ACHN (cell line): ENCODE data around the gene ATXN10.

ENCODE experiments used
- DNase-seq: peaks from one replicate; pipeline ENCODE4 v3.0.0-alpha.2; 2015
- in situ Hi-C: cut with HindIII; loops from 2 replicates; pipeline ENCODE4 v1.10.0; 2017; ENCODE audit warnings: low sequenced_read_pairs, low pct_ligation_motif_present, low pct_unique_long_range_greater_than_20kb

ATXN10 gene

GRCh38 chr22:45876136-45877035, 204.8 kb downstream of the ATXN10 start:
- no peak for DNase-seq

GRCh38 chr22:45877036-45877380, 205.4 kb downstream of the ATXN10 start:
- no peak for DNase-seq
- in situ Hi-C loops = no loop called here

More at GRCh38 chr22:45876136-45877035, 204.8 kb downstream of the ATXN10 start:
- in situ Hi-C loops = no loop called here

GRCh38 chr22:45877651-45878050, 206.0 kb downstream of the ATXN10 start:
- in situ Hi-C loops = no loop called here
- DNase-seq = no peak

GRCh38 chr22:45878051-45878781, 206.6 kb downstream of the ATXN10 start:
- in situ Hi-C loops = no loop called here
- DNase-seq = no peak

GRCh38 chr22:45878901-45879551, 207.4 kb downstream of the ATXN10 start:
- in situ Hi-C loops = no loop called here
- no peak for DNase-seq

DNA sequence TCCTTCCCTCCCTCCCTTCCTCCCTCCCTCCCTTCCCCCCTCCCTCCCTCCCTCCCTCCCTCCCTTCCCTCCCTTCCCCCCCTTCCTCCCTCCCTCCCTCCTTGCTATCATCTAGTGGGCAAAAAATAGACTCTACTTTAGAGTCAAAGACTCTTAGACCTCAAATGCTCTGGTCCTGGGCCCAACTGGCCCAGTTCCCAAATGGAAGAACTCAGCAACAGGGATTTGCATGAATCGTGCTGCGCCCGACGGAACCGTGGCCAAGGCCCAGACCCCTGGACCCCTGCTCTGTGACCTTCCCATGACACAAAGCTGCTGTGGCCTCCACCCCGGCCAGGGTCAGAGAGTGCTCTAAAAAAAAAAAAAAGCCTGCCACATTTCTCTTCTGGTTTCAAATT, 207.9 kb downstream of the ATXN10 start:
- no peak for DNase-seq
- in situ Hi-C loops = no loop called here

DNA sequence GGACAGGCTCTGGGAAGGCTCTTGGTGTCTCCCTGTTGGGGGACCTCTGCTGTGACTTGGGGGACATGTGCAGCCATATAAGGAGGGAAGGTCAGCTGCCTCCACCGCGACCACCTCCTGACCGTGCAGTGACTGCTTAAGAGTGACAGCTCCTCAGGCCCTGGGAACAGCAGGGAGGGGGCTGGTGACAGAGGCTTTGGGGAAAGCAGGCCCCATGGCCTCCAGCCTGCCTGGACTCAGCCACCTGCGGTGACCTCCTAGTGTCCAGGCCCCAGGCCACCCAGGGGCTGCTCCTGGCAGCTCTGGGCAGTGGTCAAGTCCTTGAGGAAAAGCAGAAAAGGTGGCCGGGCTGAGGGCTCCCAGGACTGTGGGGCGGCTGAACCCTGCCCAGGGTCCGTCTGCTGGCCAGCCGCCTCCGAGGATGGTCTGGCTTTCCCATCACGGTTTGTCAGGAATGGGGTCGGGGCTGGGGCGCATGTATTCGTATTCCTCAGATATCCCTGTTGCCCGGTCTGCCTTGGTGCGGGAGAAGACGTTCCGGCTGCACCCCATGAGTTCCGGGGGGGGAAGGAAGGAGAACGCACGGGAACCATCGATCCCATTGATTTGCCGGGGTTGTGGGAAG, 208.6 kb downstream of the ATXN10 start:
- DNase-seq = no peak
- in situ Hi-C loops = no loop called here

- in situ Hi-C loops = no loop called here
- DNase-seq = no peak
Observed at GRCh38 chr22:45880716-45881523, 209.3 kb downstream of the ATXN10 start.

DNA sequence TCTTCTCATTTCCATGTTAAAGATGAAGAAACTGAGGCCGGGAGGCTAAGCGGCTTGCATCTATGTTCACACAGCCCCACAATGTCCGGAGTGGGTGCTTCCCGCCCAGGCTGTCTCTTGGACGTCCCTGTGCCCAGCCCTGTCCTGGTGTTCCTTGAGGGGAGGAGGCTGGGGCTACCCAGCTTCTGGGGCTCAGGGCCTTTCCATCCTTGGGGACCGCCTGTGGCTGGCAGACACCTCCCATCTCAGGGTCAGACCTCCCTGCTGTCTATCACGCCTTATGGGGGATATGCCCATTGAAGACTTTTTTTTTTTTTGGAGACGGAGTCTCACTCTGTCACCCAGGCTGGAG, 209.9 kb downstream of the ATXN10 start:
- in situ Hi-C loops = no loop called here
- no peak for DNase-seq

DNA sequence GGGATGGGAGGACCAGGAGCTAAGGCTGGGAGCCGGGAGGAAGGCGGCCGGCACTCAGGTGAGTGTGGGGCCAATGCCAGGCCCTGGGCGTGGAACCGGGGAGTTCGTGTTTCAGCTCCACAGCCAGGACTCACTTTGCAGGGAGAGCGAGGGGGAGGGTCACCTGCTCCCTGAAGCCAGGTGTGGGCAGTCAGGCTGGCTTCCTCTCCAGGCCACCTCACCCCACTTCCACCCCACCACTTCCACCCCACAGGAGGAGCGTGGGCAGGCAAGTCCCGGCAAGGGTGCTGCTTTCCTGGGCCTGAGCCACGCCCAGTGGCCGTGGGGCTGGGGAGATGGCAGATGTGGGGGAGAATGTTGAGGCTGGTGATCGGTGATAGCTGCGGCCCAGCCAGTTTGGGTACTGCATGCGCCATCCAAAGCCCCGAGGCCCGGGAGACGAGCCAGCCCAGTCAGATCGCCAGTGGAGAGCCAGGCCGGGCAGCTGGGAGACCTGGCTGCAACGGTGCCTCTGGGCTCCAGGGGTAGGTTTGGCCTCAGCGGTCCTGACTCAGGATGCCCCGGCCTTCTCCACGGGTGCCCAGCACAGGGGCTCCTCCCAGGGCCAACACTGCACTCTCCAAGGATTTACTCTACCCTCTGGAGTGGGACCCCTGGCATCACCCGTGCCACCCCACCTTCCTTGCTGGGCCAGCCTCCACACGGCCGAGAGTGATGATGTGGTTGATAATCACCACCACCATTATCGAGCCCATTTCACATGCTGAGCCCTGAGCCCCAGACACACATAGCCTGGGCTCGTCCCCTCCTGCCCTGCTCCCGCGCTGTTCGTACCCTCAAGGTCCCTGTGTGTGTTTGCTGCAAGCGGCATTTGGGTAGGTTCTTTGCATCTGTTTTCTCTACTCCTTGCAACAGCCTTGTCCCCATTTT, 211.5 kb downstream of the ATXN10 start:
- no peak for DNase-seq
- in situ Hi-C loops = no loop called here

GRCh38 chr22:45883811-45884170, 212.2 kb downstream of the ATXN10 start:
- no peak for DNase-seq
- in situ Hi-C loops = no loop called here

- in situ Hi-C loops = no loop called here
- DNase-seq = no peak
Observed at GRCh38 chr22:45884201-45885062, 212.8 kb downstream of the ATXN10 start.

DNA sequence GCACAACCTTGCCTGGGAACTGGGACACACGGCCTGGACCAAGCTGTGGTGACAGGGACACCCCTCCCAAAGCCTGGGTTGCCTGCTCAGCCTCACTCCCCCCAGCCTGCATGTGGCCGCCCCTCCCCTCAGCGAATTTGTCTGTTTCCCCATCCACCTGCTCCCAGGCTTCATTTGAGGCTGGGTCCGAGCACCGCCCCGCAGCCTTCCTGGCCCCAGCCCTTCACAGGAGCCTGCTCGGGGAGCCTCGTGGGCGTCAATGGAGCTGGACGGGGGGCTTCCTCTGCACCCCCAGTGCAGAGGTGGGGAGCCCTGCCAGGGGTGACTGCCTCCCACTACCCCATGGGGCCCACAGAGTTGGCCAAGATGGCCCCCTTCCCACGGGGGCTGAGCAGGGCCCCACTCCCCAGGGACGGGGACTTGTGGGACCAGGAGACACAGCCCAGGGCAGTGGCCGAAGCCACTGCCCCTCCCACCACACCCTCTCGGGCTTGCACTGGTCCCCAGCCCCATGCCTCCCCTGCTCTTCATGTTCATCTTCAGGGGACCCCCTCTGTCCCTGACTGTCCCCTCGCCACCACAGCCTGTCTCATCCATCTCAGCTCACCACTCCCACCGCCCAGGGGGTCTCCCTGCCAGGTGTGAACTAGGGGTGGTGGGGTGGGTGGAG, 213.7 kb downstream of the ATXN10 start:
- in situ Hi-C loops = no loop called here
- no peak for DNase-seq

DNA sequence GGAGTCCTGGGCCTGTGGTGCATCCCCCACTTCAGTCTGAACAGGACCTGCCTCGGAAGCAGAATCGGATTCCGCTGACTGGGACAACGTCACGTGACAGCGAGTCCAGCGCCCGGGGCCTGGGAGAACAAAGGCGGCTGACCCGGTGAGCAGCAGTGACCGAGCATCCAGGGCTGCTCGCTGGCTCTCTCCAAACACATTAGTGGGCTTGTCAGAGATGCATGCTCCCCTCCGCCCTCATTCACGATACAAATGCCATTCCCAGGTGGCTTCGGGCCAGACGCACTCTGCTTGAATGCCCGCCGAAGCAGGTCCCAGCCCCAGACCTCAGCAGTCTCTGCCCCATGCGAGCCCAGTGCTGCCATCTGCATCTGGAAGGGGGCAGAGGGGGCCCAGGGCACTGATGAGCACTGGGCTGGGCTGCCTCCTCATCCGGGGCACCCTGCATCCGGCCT, 214.3 kb downstream of the ATXN10 start:
- DNase-seq = no peak
- in situ Hi-C loops = no loop called here

DNA sequence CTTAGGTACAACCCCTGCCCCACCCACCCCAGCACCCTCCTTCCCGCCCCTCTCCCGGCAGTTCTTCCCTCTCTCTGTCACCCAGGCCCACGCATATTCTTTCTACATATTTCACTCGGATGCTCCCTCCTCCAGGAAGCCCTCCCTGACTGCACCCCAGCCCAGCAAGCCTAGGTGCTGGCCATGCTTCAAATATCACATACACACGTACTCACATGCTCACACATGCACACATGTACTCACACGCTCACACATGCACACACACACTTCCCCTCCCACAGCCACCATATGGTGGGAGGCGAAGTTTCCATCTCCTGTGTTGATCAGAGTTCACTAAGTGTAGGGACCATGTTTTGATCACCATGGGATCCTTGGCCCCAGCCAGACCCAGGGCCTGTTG, 214.9 kb downstream of the ATXN10 start:
- no peak for DNase-seq
- in situ Hi-C loops = no loop called here
